Activated T-cell treated with anti-CD3 and anti-CD28 coated beads, Interleukin-2, amount 50 U/mL, for 24 hours (primary cell): ENCODE data around the gene TRAPPC3L.

Experiments used
- DNase-seq: peaks from one replicate; pipeline ENCODE4 v3.0.0-alpha.2; 2020
- H3K27ac Mint-ChIP-seq: 2 replicates; pipeline ENCODE4 v1.8.0; 2020; ENCODE audit warnings: mild to moderate bottlenecking, mixed read lengths
- H3K27me3 Mint-ChIP-seq: 2 replicates; pipeline ENCODE4 v1.8.0; 2020; ENCODE audit warnings: mixed read lengths
- H3K36me3 Mint-ChIP-seq: 2 replicates; pipeline ENCODE4 v1.8.0; 2020; ENCODE audit warnings: low read depth, mixed read lengths
- H3K4me1 Mint-ChIP-seq: 2 replicates; pipeline ENCODE4 v1.8.0; 2020; ENCODE audit warnings: low read depth, mixed read lengths
- H3K4me3 Mint-ChIP-seq: 2 replicates; pipeline ENCODE4 v1.8.0; 2020; ENCODE audit warnings: mild to moderate bottlenecking, moderate library complexity, mixed read lengths
- H3K9me3 Mint-ChIP-seq: 2 replicates; pipeline ENCODE4 v1.8.0; 2020; ENCODE audit warnings: mixed read lengths

TRAPPC3L gene

DNA sequence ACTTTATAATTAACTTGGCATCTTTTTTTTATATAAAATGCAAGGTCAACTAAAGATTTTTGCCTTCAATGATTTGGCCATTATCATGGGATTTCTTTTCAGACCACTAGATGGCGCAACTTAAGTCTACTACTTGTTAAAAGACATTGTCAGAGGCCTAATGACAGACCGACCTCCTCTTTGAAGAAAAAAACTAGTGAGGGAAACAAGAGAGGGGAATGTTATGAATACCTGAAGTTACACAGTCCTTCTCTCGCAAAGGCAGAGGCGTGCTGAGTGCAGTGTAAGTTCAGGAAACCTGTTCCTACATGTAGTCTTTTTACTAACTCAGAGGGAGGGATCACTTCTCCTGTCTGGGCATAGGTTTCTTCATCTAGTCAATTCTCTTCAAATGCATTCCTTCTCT, 9.3 kb downstream of the TRAPPC3L start:
- peaks cover 1% of the 10 kb centered on the region for H3K4me1 Mint-ChIP-seq
- no peak overlapping the region for H3K4me3 Mint-ChIP-seq
- no peak for DNase-seq
- H3K9me3 Mint-ChIP-seq: no peaks in the 10 kb centered on the region
- H3K27me3 Mint-ChIP-seq: peaks cover 28% of the 10 kb centered on the region
- no peak overlapping the region for H3K27ac Mint-ChIP-seq
- no peaks in the 10 kb centered on the region for H3K36me3 Mint-ChIP-seq

DNA sequence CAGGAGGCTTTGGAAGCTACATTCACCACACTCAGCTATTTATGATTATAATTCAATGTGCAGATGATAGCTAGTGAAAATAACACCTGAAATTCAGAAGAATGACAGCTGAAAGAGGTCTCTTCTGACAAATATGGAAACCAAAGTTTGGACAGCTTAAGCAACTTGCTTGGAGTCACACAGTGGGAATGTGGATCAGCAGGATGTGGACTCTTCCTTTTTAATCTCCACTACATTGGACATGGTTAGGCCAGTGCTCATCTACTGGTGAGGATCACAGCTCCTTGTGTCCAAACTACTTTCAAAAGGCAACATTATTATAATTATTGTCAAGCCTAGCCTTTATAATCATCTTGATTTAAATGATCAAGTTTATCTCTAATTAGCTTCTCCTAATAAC, 10.4 kb downstream of the TRAPPC3L start:
- Mint-ChIP-seq H3K27me3 (peaks cover 22% of the 10 kb centered on the region), H3K4me1 (peaks cover 1% of the 10 kb centered on the region), H3K4me3 (no peak overlapping the region), H3K27ac (no peak overlapping the region), H3K36me3 (no peaks in the 10 kb centered on the region), H3K9me3 (no peaks in the 10 kb centered on the region)
- DNase-seq: no peak

- no peaks in the 10 kb centered on the region for H3K36me3 Mint-ChIP-seq
- H3K27me3 Mint-ChIP-seq: peaks cover 16% of the 10 kb centered on the region
- H3K27ac Mint-ChIP-seq: no peak overlapping the region
- H3K9me3 Mint-ChIP-seq: no peaks in the 10 kb centered on the region
- no peak overlapping the region for H3K4me3 Mint-ChIP-seq
- peaks cover 1% of the 10 kb centered on the region for H3K4me1 Mint-ChIP-seq
- no peak for DNase-seq
Measured at GRCh38 chr6:116533233-116533957, 12.1 kb downstream of the TRAPPC3L start.

DNA sequence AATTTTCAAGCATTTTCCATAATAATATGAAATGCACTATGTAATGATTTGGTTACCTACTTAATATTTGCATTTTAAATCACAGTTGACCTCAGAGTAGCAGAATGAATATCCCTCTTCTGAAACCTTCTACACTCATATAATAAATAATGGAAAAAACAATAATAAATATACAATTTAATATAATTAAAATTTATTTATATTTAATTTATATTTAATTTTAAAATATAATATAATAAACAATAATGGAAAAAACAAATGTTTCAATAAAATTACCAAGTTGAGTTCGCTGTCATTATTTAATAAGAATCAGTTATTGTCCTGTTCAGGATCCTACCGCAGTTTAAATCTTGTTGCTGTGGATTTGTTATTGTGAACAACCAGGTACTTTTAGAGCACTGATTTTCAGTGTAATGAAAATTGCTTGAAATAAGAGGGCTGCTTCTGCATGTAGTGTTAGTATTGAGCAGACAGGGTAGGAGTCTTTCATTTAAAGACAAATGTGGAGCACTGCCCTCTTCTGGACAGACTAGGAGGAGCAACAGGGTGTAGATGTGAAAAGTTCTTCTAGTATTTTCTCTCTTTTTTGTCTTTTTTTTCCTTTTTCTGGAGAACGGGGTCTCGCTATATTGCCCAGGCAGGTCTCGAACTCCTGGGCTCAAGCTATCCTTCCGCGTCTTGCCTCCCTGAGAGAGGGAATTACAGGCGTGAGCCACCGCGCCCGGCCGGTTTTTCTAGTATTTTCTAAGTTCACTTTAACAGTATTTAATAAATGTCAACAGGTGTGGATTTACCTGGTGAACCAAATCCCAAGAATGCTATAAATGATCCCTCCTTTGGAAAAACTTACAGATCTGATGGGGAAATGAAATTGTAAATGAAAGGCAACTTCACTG, 13.6 kb downstream of the TRAPPC3L start:
- peak; percentile 47 for DNase-seq
- Mint-ChIP-seq H3K4me1 (peaks cover 1% of the 10 kb centered on the region), H3K27me3 (peaks cover 18% of the 10 kb centered on the region), H3K4me3 (no peak overlapping the region), H3K9me3 (no peaks in the 10 kb centered on the region), H3K36me3 (no peaks in the 10 kb centered on the region), H3K27ac (no peak overlapping the region)

GRCh38 chr6:116530436-116530835, 15.0 kb downstream of the TRAPPC3L start:
- Mint-ChIP-seq H3K4me3 (no peak overlapping the region), H3K27ac (no peak overlapping the region), H3K27me3 (peaks cover 18% of the 10 kb centered on the region), H3K9me3 (no peaks in the 10 kb centered on the region), H3K36me3 (no peaks in the 10 kb centered on the region), H3K4me1 (no peaks in the 10 kb centered on the region)
- DNase-seq: no peak

GRCh38 chr6:116529466-116530290, 15.8 kb downstream of the TRAPPC3L start:
- H3K27me3 Mint-ChIP-seq: peaks cover 18% of the 10 kb centered on the region

DNA sequence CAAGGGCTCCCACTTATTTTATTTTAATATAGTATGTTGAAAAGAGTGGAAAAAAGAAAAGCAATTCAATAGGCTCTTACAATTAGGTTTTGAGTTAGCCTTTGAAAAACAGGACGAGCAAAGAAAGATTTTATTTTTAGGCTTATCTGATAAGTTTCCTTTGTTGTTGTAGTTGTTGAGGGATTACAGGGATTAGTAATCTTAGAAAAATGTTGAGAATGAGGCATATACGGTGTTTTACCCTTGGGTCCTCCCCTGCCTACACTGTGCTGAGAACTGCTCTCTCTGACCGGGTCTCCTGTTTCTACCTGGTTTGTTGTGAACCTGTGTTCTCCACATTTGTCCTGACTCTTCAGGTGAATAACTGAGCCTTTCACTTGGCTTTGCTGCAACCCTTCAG, 16.7 kb downstream of the TRAPPC3L start:
- Mint-ChIP-seq H3K27ac (no peak overlapping the region), H3K36me3 (no peaks in the 10 kb centered on the region), H3K4me3 (no peak overlapping the region), H3K4me1 (no peaks in the 10 kb centered on the region), H3K27me3 (peaks cover 17% of the 10 kb centered on the region), H3K9me3 (no peaks in the 10 kb centered on the region)
- DNase-seq: no peak

More at GRCh38 chr6:116529466-116530290, 15.8 kb downstream of the TRAPPC3L start:
- no peaks in the 10 kb centered on the region for H3K4me1 Mint-ChIP-seq
- no peak overlapping the region for H3K27ac Mint-ChIP-seq
- no peak overlapping the region for H3K4me3 Mint-ChIP-seq
- no peaks in the 10 kb centered on the region for H3K36me3 Mint-ChIP-seq
- no peaks in the 10 kb centered on the region for H3K9me3 Mint-ChIP-seq
- DNase-seq: no peak

GRCh38 chr6:116528133-116528532, 17.4 kb downstream of the TRAPPC3L start:
- Mint-ChIP-seq H3K27me3 (peaks cover 16% of the 10 kb centered on the region), H3K36me3 (no peaks in the 10 kb centered on the region), H3K9me3 (no peaks in the 10 kb centered on the region), H3K27ac (no peak overlapping the region), H3K4me3 (no peak overlapping the region), H3K4me1 (no peaks in the 10 kb centered on the region)
- DNase-seq: no peak

- Mint-ChIP-seq H3K4me1 (no peaks in the 10 kb centered on the region), H3K27ac (no peak overlapping the region), H3K27me3 (peaks cover 3% of the 10 kb centered on the region), H3K36me3 (no peaks in the 10 kb centered on the region), H3K4me3 (no peak overlapping the region), H3K9me3 (no peaks in the 10 kb centered on the region)
- no peak for DNase-seq
Measured at GRCh38 chr6:116524236-116524635, 21.2 kb downstream of the TRAPPC3L start.

- DNase-seq: no peak
- H3K27ac Mint-ChIP-seq: no peak overlapping the region
Measured at GRCh38 chr6:116522896-116523295, 22.6 kb downstream of the TRAPPC3L start.

GRCh38 chr6:116518621-116519368, 26.7 kb downstream of the TRAPPC3L start:
- no peak for DNase-seq
- Mint-ChIP-seq H3K27me3 (no peaks in the 10 kb centered on the region), H3K4me1 (no peaks in the 10 kb centered on the region), H3K9me3 (no peaks in the 10 kb centered on the region), H3K36me3 (no peaks in the 10 kb centered on the region), H3K27ac (no peak overlapping the region), H3K4me3 (no peak overlapping the region)

More at GRCh38 chr6:116522896-116523295, 22.6 kb downstream of the TRAPPC3L start:
- peaks cover 3% of the 10 kb centered on the region for H3K27me3 Mint-ChIP-seq
- H3K9me3 Mint-ChIP-seq: no peaks in the 10 kb centered on the region
- H3K4me3 Mint-ChIP-seq: no peak overlapping the region
- no peaks in the 10 kb centered on the region for H3K36me3 Mint-ChIP-seq
- H3K4me1 Mint-ChIP-seq: no peaks in the 10 kb centered on the region

- no peak for DNase-seq
- Mint-ChIP-seq H3K4me3 (no peak overlapping the region), H3K27me3 (no peaks in the 10 kb centered on the region)
Measured at GRCh38 chr6:116515141-116515540, 30.3 kb downstream of the TRAPPC3L start.

DNA sequence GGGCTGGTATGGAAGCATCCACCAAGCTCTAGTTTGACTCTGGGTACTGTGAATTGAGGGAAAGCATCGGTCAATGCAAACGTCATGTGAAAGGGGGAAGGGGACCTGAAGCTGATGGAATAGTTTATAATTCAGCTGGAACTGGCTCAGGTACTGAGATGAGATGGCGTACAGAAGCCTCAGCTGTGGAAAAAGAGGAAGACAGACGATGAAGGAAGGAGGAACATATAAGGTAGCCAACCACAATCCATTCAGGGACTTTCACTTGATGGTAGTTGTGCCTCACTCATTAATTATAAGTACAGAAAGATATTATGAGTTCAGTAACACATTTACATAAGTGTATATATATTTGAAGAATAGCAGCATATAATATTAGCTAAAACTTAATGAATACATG, 31.4 kb downstream of the TRAPPC3L start:
- DNase-seq: no peak
- Mint-ChIP-seq H3K4me1 (no peaks in the 10 kb centered on the region), H3K27me3 (no peaks in the 10 kb centered on the region), H3K27ac (no peak overlapping the region), H3K4me3 (no peak overlapping the region), H3K9me3 (no peaks in the 10 kb centered on the region), H3K36me3 (no peaks in the 10 kb centered on the region)

More at GRCh38 chr6:116515141-116515540, 30.3 kb downstream of the TRAPPC3L start:
- Mint-ChIP-seq H3K4me1 (no peaks in the 10 kb centered on the region), H3K27ac (no peak overlapping the region), H3K36me3 (no peaks in the 10 kb centered on the region), H3K9me3 (no peaks in the 10 kb centered on the region)
